SU-DHL-6 (cell line): ENCODE measurements around the gene WNT3A.
A peak's percentile ranks its signal among the peaks of the same experiment; 100 is the strongest.

ENCODE experiments used
- H2AFZ ChIP-seq: fragments of 200-600 bp; sonication (generic); 2 replicates; pipeline ENCODE4 v1.6.1; 2014; ENCODE audit warnings: low read depth, mild to moderate bottlenecking, moderate library complexity, mixed read lengths, antibody characterized with exemption, low read length; ENCODE audit not compliant: severe bottlenecking
- H3F3A ChIP-seq: fragments of 200-600 bp; shearing (Covaris generic); 2 replicates; pipeline ENCODE4 v1.6.0; 2016; ENCODE audit warnings: antibody characterized with exemption, mild to moderate bottlenecking; ENCODE audit not compliant: insufficient read depth
- H3K27ac ChIP-seq: fragments of 200-600 bp; sonication (generic); 2 replicates; pipeline ENCODE4 v1.5.1; 2016; ENCODE audit warnings: low read depth, mild to moderate bottlenecking, low read length, moderate library complexity, mixed read lengths
- H3K27me3 ChIP-seq: fragments of 200-600 bp; sonication (generic), shearing (Covaris generic); 2 replicates; pipeline ENCODE4 v1.6.0; 2014; ENCODE audit warnings: mild to moderate bottlenecking, low read length
- H3K36me3 ChIP-seq: fragments of 200-600 bp; sonication (generic); 2 replicates; pipeline ENCODE4 v1.6.1; 2014; ENCODE audit warnings: mild to moderate bottlenecking, low read length, mixed read lengths
- H3K4me2 ChIP-seq: fragments of 300-600, 200-600 bp; shearing (Covaris generic), sonication (generic); 2 replicates; pipeline ENCODE4 v1.6.0; 2014; ENCODE audit warnings: low read length, low read depth, mild to moderate bottlenecking; ENCODE audit not compliant: poor library complexity, severe bottlenecking
- H3K4me3 ChIP-seq: fragments of 200-600 bp; sonication (generic); 2 replicates; pipeline ENCODE4 v1.5.1; 2014; ENCODE audit warnings: antibody characterized with exemption, low read length, mild to moderate bottlenecking, mixed read lengths; ENCODE audit not compliant: insufficient read depth, poor library complexity, severe bottlenecking
- H3K79me2 ChIP-seq: fragments of 200-600 bp; sonication (generic); 2 replicates; pipeline ENCODE4 v1.6.1; 2014; ENCODE audit warnings: mild to moderate bottlenecking, low read length, moderate library complexity; ENCODE audit not compliant: insufficient read depth
- H3K9ac ChIP-seq: fragments of 200-600 bp; sonication (generic); 2 replicates; pipeline ENCODE4 v1.7.0; 2014; ENCODE audit warnings: mild to moderate bottlenecking, low read length
- H3K9me2 ChIP-seq: fragments of 200-600 bp; sonication (generic); replicated peaks from 2 replicates; pipeline ENCODE4 v1.6.1; 2014; ENCODE audit warnings: low read length; ENCODE audit not compliant: insufficient read depth
- H3K9me3 ChIP-seq: fragments of 200-600 bp; sonication (generic); 2 replicates; pipeline ENCODE4 v1.6.1; 2014; ENCODE audit warnings: low read length, mixed read lengths; ENCODE audit not compliant: insufficient read depth
- H4K20me1 ChIP-seq: fragments of 200-600 bp; sonication (generic); 2 replicates; pipeline ENCODE4 v1.6.1; 2014; ENCODE audit warnings: low read depth, mild to moderate bottlenecking, antibody characterized with exemption, low read length, moderate library complexity, mixed read lengths
- EZH2phosphoT487 ChIP-seq: fragments of 200-600 bp; sonication (generic), shearing (Covaris generic); conservative IDR thresholded peaks from 2 replicates; pipeline ENCODE4 v1.6.1; 2018; ENCODE audit warnings: mild to moderate bottlenecking, antibody characterized with exemption, low read length, moderate library complexity, mixed read lengths
- TF ChIP-seq, protein P1 (sequence below): fragments of 200-600 bp; sonication (generic); IDR thresholded peaks from one replicate; pipeline ENCODE4 v1.5.1; 2017; ENCODE audit warnings: antibody characterized with exemption, mild to moderate bottlenecking, low read length, moderate library complexity; ENCODE audit not compliant: insufficient read depth, poor library complexity, severe bottlenecking

WNT3A gene

DNA sequence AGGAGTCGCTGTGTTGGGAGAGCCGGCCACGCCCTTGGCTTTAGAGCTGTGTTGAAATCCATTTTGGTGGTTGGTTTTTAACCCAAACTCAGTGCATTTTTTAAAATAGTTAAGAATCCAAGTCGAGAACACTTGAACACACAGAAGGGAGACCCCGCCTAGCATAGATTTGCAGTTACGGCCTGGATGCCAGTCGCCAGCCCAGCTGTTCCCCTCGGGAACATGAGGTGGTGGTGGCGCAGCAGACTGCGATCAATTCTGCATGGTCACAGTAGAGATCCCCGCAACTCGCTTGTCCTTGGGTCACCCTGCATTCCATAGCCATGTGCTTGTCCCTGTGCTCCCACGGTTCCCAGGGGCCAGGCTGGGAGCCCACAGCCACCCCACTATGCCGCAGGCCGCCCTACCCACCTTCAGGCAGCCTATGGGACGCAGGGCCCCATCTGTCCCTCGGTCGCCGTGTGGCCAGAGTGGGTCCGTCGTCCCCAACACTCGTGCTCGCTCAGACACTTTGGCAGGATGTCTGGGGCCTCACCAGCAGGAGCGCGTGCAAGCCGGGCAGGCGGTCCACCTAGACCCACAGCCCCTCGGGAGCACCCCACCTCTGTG lies 91.6 kb downstream of the WNT3A start:
- Histone ChIP-seq H3K9me3 (peaks cover 14% of the 10 kb centered on the region; the same call in 1 of the 2 replicates), H3K27me3 (no peaks in the 10 kb centered on the region), H3K36me3 (peaks cover 13% of the 10 kb centered on the region), H2AFZ (no peak overlapping the region), H3F3A (peaks cover 19% of the 10 kb centered on the region), H4K20me1 (peaks cover 16% of the 10 kb centered on the region), H3K9ac (no peak overlapping the region), H3K9me2 (no peaks in the 10 kb centered on the region), H3K4me2 (no peak overlapping the region), H3K4me3 (no peak overlapping the region), H3K27ac (no peak overlapping the region), H3K79me2 (peaks cover 41% of the 10 kb centered on the region)
- no peak for TF ChIP-seq EZH2phosphoT487
- TF ChIP-seq, protein P1, sequence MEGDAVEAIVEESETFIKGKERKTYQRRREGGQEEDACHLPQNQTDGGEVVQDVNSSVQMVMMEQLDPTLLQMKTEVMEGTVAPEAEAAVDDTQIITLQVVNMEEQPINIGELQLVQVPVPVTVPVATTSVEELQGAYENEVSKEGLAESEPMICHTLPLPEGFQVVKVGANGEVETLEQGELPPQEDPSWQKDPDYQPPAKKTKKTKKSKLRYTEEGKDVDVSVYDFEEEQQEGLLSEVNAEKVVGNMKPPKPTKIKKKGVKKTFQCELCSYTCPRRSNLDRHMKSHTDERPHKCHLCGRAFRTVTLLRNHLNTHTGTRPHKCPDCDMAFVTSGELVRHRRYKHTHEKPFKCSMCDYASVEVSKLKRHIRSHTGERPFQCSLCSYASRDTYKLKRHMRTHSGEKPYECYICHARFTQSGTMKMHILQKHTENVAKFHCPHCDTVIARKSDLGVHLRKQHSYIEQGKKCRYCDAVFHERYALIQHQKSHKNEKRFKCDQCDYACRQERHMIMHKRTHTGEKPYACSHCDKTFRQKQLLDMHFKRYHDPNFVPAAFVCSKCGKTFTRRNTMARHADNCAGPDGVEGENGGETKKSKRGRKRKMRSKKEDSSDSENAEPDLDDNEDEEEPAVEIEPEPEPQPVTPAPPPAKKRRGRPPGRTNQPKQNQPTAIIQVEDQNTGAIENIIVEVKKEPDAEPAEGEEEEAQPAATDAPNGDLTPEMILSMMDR = no peak

GRCh38 chr1:228099331-228099732 lies 92.5 kb downstream of the WNT3A start:
- H3K9me3 ChIP-seq = peaks cover 8% of the 10 kb centered on the region; the same call in 1 of the 2 replicates
- no peak overlapping the region for H3K27ac ChIP-seq
- H3K36me3 ChIP-seq = peaks cover 8% of the 10 kb centered on the region
- H3K4me2 ChIP-seq = no peak overlapping the region
- H4K20me1 ChIP-seq = peaks cover 15% of the 10 kb centered on the region
- H3F3A ChIP-seq = peaks cover 25% of the 10 kb centered on the region
- no peak overlapping the region for H3K9ac ChIP-seq
- no peak overlapping the region for H2AFZ ChIP-seq
- no peaks in the 10 kb centered on the region for H3K27me3 ChIP-seq
- peaks cover 32% of the 10 kb centered on the region for H3K79me2 ChIP-seq
- no peak overlapping the region for H3K4me3 ChIP-seq
- no peaks in the 10 kb centered on the region for H3K9me2 ChIP-seq
- TF ChIP-seq, protein P1 = no peak
- no peak for TF ChIP-seq EZH2phosphoT487

GRCh38 chr1:228100822-228101613 lies 94.2 kb downstream of the WNT3A start:
- Histone ChIP-seq H3F3A (peaks cover 26% of the 10 kb centered on the region), H3K4me3 (peak overlapping the region; percentile 79)

More at GRCh38 chr1:228100822-228101613, 94.2 kb downstream of the WNT3A start:
- Histone ChIP-seq H3K9ac (peak overlapping the region; percentile 81), H3K79me2 (peaks cover 16% of the 10 kb centered on the region), H3K27ac (peak overlapping the region; percentile 48), H4K20me1 (no peaks in the 10 kb centered on the region; the same call in 1 of the 2 replicates), H2AFZ (no peak overlapping the region), H3K4me2 (peak overlapping the region; percentile 55), H3K9me3 (no peaks in the 10 kb centered on the region), H3K36me3 (no peaks in the 10 kb centered on the region), H3K27me3 (no peaks in the 10 kb centered on the region), H3K9me2 (no peaks in the 10 kb centered on the region)
- TF ChIP-seq, protein P1 = no peak
- TF ChIP-seq EZH2phosphoT487 = no peak
